ENCODE results near the gene TBCA.

DNA sequence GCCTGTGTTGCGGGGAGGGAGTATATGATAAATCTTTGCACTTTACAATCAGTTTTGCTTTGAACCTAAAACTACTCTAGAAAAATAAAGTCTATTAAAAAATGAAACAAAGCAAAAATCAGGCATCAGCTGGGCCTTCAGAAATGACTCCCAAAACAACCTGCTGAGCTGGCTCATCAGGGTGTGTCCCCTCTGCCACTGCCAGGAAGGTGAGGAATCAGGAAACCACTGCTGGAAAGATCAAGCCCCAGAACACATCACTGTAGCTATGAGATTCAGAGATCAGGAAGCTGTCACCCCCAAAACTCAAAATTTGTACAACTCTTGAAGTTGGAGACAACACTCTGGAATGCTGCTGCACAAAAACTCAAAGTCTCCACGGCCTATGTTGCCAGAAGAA is 40.5 kb upstream of the TBCA start:
- TF ChIP-seq, protein P1, sequence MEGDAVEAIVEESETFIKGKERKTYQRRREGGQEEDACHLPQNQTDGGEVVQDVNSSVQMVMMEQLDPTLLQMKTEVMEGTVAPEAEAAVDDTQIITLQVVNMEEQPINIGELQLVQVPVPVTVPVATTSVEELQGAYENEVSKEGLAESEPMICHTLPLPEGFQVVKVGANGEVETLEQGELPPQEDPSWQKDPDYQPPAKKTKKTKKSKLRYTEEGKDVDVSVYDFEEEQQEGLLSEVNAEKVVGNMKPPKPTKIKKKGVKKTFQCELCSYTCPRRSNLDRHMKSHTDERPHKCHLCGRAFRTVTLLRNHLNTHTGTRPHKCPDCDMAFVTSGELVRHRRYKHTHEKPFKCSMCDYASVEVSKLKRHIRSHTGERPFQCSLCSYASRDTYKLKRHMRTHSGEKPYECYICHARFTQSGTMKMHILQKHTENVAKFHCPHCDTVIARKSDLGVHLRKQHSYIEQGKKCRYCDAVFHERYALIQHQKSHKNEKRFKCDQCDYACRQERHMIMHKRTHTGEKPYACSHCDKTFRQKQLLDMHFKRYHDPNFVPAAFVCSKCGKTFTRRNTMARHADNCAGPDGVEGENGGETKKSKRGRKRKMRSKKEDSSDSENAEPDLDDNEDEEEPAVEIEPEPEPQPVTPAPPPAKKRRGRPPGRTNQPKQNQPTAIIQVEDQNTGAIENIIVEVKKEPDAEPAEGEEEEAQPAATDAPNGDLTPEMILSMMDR (conservative IDR thresholded peaks at IDR 0.05): no peak
- no peak for TF ChIP-seq ZFX (IDR thresholded peaks at IDR 0.05)

Measured in C4-2B (cell line).